Measurements from ENCODE around the gene EPX.

The EPX gene

DNA sequence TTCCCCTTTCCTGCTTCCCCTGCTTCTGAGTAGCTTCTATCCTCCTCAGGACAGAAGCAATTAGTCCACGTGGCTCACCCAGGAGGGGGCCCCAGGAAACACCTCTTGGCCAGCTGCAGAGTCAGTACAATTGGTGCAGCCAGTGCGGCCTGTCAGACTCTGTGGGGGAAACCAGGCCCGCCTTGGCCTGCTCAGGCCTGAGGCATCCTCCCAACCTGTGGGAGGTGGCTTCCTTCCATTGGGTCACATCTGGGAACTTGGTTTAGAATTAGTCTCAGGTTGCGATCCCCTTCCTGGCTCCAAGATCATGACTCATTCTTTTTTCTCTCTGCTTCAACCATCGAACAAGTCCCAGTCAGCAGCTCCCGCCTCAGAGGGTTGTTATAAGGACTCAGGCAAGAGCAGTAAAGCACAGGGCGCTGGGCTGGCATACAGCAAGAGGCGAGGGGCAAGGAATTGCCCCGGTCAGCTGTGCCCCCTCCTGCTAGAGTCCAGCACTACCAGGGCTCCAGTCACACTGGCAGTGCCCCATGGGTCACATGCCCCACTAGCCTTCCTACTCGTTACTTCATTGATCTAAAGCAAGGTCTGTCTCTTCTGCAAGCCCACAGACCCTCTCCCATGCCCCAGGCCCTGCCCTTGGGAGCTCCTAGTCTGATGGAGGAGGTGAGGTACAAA is 8.1 kb upstream of the EPX start (continued):
- TF ChIP-seq, protein P1, sequence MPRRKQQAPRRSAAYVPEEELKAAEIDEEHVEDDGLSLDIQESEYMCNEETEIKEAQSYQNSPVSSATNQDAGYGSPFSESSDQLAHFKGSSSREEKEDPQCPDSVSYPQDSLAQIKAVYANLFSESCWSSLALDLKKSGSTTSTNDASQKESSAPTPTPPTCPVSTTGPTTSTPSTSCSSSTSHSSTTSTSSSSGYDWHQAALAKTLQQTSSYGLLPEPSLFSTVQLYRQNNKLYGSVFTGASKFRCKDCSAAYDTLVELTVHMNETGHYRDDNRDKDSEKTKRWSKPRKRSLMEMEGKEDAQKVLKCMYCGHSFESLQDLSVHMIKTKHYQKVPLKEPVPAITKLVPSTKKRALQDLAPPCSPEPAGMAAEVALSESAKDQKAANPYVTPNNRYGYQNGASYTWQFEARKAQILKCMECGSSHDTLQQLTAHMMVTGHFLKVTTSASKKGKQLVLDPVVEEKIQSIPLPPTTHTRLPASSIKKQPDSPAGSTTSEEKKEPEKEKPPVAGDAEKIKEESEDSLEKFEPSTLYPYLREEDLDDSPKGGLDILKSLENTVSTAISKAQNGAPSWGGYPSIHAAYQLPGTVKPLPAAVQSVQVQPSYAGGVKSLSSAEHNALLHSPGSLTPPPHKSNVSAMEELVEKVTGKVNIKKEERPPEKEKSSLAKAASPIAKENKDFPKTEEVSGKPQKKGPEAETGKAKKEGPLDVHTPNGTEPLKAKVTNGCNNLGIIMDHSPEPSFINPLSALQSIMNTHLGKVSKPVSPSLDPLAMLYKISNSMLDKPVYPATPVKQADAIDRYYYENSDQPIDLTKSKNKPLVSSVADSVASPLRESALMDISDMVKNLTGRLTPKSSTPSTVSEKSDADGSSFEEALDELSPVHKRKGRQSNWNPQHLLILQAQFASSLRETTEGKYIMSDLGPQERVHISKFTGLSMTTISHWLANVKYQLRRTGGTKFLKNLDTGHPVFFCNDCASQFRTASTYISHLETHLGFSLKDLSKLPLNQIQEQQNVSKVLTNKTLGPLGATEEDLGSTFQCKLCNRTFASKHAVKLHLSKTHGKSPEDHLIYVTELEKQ (tag by site-specific recombination; IDR thresholded peaks at IDR 0.05; ENCODE audit: borderline replicate concordance), result no peak
- TF ChIP-seq, protein P2, sequence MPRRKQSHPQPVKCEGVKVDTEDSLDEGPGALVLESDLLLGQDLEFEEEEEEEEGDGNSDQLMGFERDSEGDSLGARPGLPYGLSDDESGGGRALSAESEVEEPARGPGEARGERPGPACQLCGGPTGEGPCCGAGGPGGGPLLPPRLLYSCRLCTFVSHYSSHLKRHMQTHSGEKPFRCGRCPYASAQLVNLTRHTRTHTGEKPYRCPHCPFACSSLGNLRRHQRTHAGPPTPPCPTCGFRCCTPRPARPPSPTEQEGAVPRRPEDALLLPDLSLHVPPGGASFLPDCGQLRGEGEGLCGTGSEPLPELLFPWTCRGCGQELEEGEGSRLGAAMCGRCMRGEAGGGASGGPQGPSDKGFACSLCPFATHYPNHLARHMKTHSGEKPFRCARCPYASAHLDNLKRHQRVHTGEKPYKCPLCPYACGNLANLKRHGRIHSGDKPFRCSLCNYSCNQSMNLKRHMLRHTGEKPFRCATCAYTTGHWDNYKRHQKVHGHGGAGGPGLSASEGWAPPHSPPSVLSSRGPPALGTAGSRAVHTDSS (tag by site-specific recombination; IDR thresholded peaks at IDR 0.05), result no peak
- TF ChIP-seq, protein P3, sequence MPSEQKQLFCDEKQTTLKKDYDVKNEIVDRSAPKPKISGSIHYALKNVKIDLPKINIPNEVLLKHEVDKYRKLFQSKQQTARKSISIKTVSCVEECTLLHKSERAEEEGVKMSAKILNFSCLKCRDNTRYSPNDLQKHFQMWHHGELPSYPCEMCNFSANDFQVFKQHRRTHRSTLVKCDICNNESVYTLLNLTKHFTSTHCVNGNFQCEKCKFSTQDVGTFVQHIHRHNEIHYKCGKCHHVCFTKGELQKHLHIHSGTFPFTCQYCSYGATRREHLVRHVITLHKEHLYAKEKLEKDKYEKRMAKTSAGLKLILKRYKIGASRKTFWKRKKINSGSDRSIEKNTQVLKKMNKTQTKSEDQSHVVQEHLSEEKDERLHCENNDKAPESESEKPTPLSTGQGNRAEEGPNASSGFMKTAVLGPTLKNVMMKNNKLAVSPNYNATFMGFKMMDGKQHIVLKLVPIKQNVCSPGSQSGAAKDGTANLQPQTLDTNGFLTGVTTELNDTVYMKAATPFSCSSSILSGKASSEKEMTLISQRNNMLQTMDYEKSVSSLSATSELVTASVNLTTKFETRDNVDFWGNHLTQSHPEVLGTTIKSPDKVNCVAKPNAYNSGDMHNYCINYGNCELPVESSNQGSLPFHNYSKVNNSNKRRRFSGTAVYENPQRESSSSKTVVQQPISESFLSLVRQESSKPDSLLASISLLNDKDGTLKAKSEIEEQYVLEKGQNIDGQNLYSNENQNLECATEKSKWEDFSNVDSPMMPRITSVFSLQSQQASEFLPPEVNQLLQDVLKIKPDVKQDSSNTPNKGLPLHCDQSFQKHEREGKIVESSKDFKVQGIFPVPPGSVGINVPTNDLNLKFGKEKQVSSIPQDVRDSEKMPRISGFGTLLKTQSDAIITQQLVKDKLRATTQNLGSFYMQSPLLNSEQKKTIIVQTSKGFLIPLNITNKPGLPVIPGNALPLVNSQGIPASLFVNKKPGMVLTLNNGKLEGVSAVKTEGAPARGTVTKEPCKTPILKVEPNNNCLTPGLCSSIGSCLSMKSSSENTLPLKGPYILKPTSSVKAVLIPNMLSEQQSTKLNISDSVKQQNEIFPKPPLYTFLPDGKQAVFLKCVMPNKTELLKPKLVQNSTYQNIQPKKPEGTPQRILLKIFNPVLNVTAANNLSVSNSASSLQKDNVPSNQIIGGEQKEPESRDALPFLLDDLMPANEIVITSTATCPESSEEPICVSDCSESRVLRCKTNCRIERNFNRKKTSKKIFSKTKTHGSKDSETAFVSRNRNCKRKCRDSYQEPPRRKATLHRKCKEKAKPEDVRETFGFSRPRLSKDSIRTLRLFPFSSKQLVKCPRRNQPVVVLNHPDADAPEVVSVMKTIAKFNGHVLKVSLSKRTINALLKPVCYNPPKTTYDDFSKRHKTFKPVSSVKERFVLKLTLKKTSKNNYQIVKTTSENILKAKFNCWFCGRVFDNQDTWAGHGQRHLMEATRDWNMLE (tag by site-specific recombination; conservative IDR thresholded peaks at IDR 0.05; ENCODE audit: low read depth), result no peak
- TF ChIP-seq ZNF133 (tag by site-specific recombination; IDR thresholded peaks at IDR 0.05) (0 out of 2 replicates have a peak, but pooled peaks have one; percentile 27), ZNF416 (tag by site-specific recombination; IDR thresholded peaks at IDR 0.05) (no peak), ZNF596 (tag by site-specific recombination; IDR thresholded peaks at IDR 0.05) (no peak), ZNF530 (tag by site-specific recombination; IDR thresholded peaks at IDR 0.05; ENCODE audit: low read depth) (no peak), WT1 (tag by site-specific recombination; IDR thresholded peaks at IDR 0.05) (no peak), HOXD13 (CRISPR knock-in tag; IDR thresholded peaks at IDR 0.05; ENCODE audit: borderline replicate concordance) (no peak), ZBTB17 (tag by site-specific recombination; IDR thresholded peaks at IDR 0.05) (0 out of 2 replicates have a peak, but pooled peaks have one; percentile 13), SCRT2 (tag by site-specific recombination; IDR thresholded peaks at IDR 0.05) (peak; percentile 41; the same call in 1 of the 2 replicates), ZNF776 (tag by site-specific recombination; IDR thresholded peaks at IDR 0.05; ENCODE audit: borderline replicate concordance) (no peak), ZNF146 (tag by site-specific recombination; IDR thresholded peaks at IDR 0.05) (no peak), ZNF214 (tag by site-specific recombination; IDR thresholded peaks at IDR 0.05; ENCODE audit: borderline replicate concordance) (no peak), ZNF600 (tag by site-specific recombination; IDR thresholded peaks at IDR 0.05) (peak; percentile 51; the same call in 1 of the 2 replicates)
